Sigmoid colon (tissue), 3 donors: ENCODE measurements around the gene CES3.
"Not testable (repeated sequence)": the region's sequence is repeated elsewhere in the genome, so short reads cannot be mapped to it uniquely, and the experiment has no call there.

Source experiments
- CTCF ChIP-seq, 4 experiments: fragments of 450-650 bp in 3 of 4; fragments of 200-600 bp in 1 of 4; IDR thresholded peaks; one replicate each; pipeline ENCODE4 v1.5.1; 2016 to 2019; ENCODE audit warnings: antibody characterized with exemption in 4 of 4, mild to moderate bottlenecking in 3 of 4, moderate library complexity in 2 of 4
- POLR2A ChIP-seq, 2 donors: fragments of 450-650 bp; IDR thresholded peaks; one replicate each; pipeline ENCODE4 v1.6.1; 2016; ENCODE audit warnings: antibody characterized with exemption in 2 of 2, mild to moderate bottlenecking in 2 of 2, moderate library complexity in 2 of 2

GRCh38 chr16:66944971-66945370 is 16.1 kb upstream of the CES3 start:
- not testable (repeated sequence) for TF ChIP-seq POLR2A, CTCF (IDR thresholded peaks at IDR 0.05)
